ENCODE measurements around the gene CAPN8.

GRCh38 chr1:223704921-223705878, 39.7 kb upstream of the CAPN8 start:
- TF ChIP-seq CTCF (IDR thresholded peaks at IDR 0.05) (no peak), EZH2 (IDR thresholded peaks at IDR 0.05; ENCODE audit: borderline replicate concordance, insufficient read depth, low read depth, low read length, poor library complexity, severe bottlenecking) (no peak)

All from B cell (primary cell).